Neural cell (in vitro differentiated cells): ENCODE measurements around the gene CASTOR2. TPM values are rescaled to one million over a fixed set of nuclear protein-coding genes. Genes with fewer than 3 reads are reported as not detected.

Source experiments
- H2AFZ ChIP-seq: fragments of 200-600, 300-800 bp; sonication (generic), shearing (Covaris generic); 2 replicates; pipeline ENCODE4 v1.6.0; 2014; ENCODE audit warnings: low read depth, mild to moderate bottlenecking, antibody characterized with exemption, low read length, moderate library complexity
- H3F3A ChIP-seq: fragments of 200-600 bp; shearing (Covaris generic); 2 replicates; pipeline ENCODE4 v1.6.1; 2016; ENCODE audit warnings: mild to moderate bottlenecking, moderate library complexity, mixed read lengths, antibody characterized with exemption, low read length; ENCODE audit not compliant: insufficient read depth, poor library complexity, severe bottlenecking
- H3K27ac ChIP-seq: fragments of 200-600, 300-800 bp; sonication (generic), shearing (Covaris generic); 2 replicates; pipeline ENCODE4 v1.5.1; 2014; ENCODE audit warnings: mild to moderate bottlenecking, low read length, moderate library complexity
- H3K27me3 ChIP-seq: fragments of 300-800, 200-600 bp; sonication (generic), shearing (Covaris generic); 2 replicates; pipeline ENCODE4 v1.6.0; 2014; ENCODE audit warnings: mild to moderate bottlenecking, low read depth, low read length, moderate library complexity; ENCODE audit not compliant: insufficient read depth
- H3K36me3 ChIP-seq: fragments of 300-800, 200-600 bp; sonication (generic), shearing (Covaris generic); 2 replicates; pipeline ENCODE4 v1.5.1; 2014; ENCODE audit warnings: mild to moderate bottlenecking, antibody characterized with exemption, low read length, moderate library complexity; ENCODE audit not compliant: insufficient read depth
- H3K4me2 ChIP-seq: fragments of 300-800, 200-600 bp; sonication (generic), shearing (Covaris generic); 2 replicates; pipeline ENCODE4 v1.6.0; 2014; ENCODE audit warnings: mild to moderate bottlenecking, low read length
- H3K4me3 ChIP-seq: fragments of 300-800, 200-600 bp; sonication (generic), shearing (Covaris generic); 2 replicates; pipeline ENCODE4 v1.5.1; 2014; ENCODE audit warnings: mild to moderate bottlenecking, low read length, moderate library complexity
- H3K79me2 ChIP-seq: fragments of 200-600 bp; shearing (Covaris generic); replicated peaks from 2 replicates; pipeline ENCODE4 v1.6.0; 2014; ENCODE audit warnings: mild to moderate bottlenecking, low read length, moderate library complexity; ENCODE audit not compliant: insufficient read depth
- H3K9ac ChIP-seq: fragments of 300-800, 200-600 bp; sonication (generic), shearing (Covaris generic); 2 replicates; pipeline ENCODE4 v1.6.1; 2016; ENCODE audit warnings: mild to moderate bottlenecking, low read length, mixed read lengths
- H3K9me2 ChIP-seq: fragments of 200-600 bp; shearing (Covaris generic); 2 replicates; pipeline ENCODE4 v1.6.1; 2016; ENCODE audit warnings: mild to moderate bottlenecking, low read length, mixed read lengths; ENCODE audit not compliant: insufficient read depth
- H3K9me3 ChIP-seq: fragments of 200-600, 300-800 bp; sonication (generic), shearing (Covaris generic); 2 replicates; pipeline ENCODE4 v1.6.1; 2016; ENCODE audit warnings: mild to moderate bottlenecking, mixed run types, low read length, moderate library complexity, mixed read lengths
- H4K20me1 ChIP-seq: fragments of 200-600 bp; shearing (Covaris generic); 2 replicates; pipeline ENCODE4 v1.6.1; 2016; ENCODE audit warnings: mild to moderate bottlenecking, mixed run types; ENCODE audit not compliant: insufficient read depth
- CTCF ChIP-seq: fragments of 450-650 bp; IDR thresholded peaks from 2 replicates; pipeline ENCODE4 v1.5.1; 2014; ENCODE audit warnings: antibody characterized with exemption, mild to moderate bottlenecking, moderate library complexity; ENCODE audit not compliant: poor library complexity, severe bottlenecking
- EP300 ChIP-seq: fragments of 450-650 bp; conservative IDR thresholded peaks from 2 replicates; pipeline ENCODE4 v1.6.1; 2014; ENCODE audit warnings: antibody characterized with exemption, mild to moderate bottlenecking, moderate library complexity; ENCODE audit not compliant: poor library complexity, severe bottlenecking
- EZH2 ChIP-seq: fragments of 200-600, 300-800 bp; shearing (Covaris generic), sonication (generic); IDR thresholded peaks from 2 replicates; pipeline ENCODE4 v1.6.1; 2014; ENCODE audit warnings: antibody characterized with exemption, low read length, borderline replicate concordance, mild to moderate bottlenecking; ENCODE audit not compliant: insufficient read depth, poor library complexity, severe bottlenecking
- MXI1 ChIP-seq: fragments of 450-650 bp; conservative IDR thresholded peaks from 2 replicates; pipeline ENCODE4 v1.6.1; 2014; ENCODE audit warnings: antibody characterized with exemption, mild to moderate bottlenecking; ENCODE audit not compliant: poor library complexity, severe bottlenecking
- POLR2AphosphoS5 ChIP-seq: IDR thresholded peaks from 2 replicates; pipeline ENCODE4 v1.6.1; 2012
- RAD21 ChIP-seq: fragments of 450-650 bp; conservative IDR thresholded peaks from 2 replicates; pipeline ENCODE4 v1.6.1; 2014; ENCODE audit warnings: antibody characterized with exemption, mild to moderate bottlenecking, moderate library complexity
- REST ChIP-seq: IDR thresholded peaks from 2 replicates; pipeline ENCODE4 v1.6.1; 2012; ENCODE audit warnings: borderline replicate concordance
- SMC3 ChIP-seq: fragments of 450-650 bp; conservative IDR thresholded peaks from 2 replicates; pipeline ENCODE4 v1.6.1; 2014; ENCODE audit warnings: antibody characterized with exemption, mild to moderate bottlenecking, moderate library complexity; ENCODE audit not compliant: poor library complexity
- TAF1 ChIP-seq: IDR thresholded peaks from 2 replicates; pipeline ENCODE4 v1.6.1; 2012; ENCODE audit warnings: low read depth
- polyA plus RNA-seq: library from polyadenylated mRNA; depleted of rRNA; stranded (reverse); fragments of >200 nt; gene quantifications from 2 replicates; pipeline ENCODE4 v1.2.3, GENCODE V29; 2014

Gene CASTOR2
- polyA plus RNA-seq, 1 donor from 2014 or later, result 13.7 TPM

DNA sequence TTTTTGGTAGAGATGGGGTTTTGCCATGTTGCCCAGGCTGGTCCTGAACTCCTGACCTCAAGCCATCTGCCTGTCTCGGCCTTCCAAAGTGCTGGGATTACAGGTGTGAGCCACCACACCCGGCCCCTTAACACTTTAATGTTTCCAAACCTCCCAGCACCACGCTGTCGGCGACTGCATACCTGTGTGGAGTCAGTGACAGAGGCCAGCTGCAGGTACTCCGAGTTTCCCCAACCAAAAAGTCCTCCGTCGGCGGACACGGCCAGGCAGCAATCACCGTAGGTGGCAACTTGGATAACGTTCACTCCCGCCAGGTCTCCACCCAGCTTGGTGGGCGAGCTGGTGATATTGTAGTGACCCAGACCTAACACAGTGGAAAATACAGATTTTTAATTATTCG is 93.9 kb downstream of the CASTOR2 start (continued):
- TF ChIP-seq REST (no peak), EP300 (no peak)

GRCh38 chr7:75064291-75064690 is 99.8 kb downstream of the CASTOR2 start:
- H3K27me3 ChIP-seq, result no peaks in the 10 kb centered on the region
- no peak overlapping the region for H2AFZ ChIP-seq
- H3K4me2 ChIP-seq, result no peak overlapping the region
- H3K4me3 ChIP-seq, result no peak overlapping the region
- no peaks in the 10 kb centered on the region for H3K36me3 ChIP-seq
- H3K9me3 ChIP-seq, result no peaks in the 10 kb centered on the region
- no peak overlapping the region for H3K27ac ChIP-seq
- H3K79me2 ChIP-seq, result no peaks in the 10 kb centered on the region
- H4K20me1 ChIP-seq, result no peaks in the 10 kb centered on the region
- TF ChIP-seq POLR2AphosphoS5, result no peak
- no peak for TF ChIP-seq CTCF
- TF ChIP-seq MXI1, result no peak
- TF ChIP-seq EZH2, result no peak
- TF ChIP-seq EP300, result no peak
- no peak for TF ChIP-seq SMC3
- TF ChIP-seq TAF1, result no peak
- no peak for TF ChIP-seq REST
- no peak for TF ChIP-seq RAD21
- H3K9me2 ChIP-seq, result no peaks in the 10 kb centered on the region
- H3F3A ChIP-seq, result no peaks in the 10 kb centered on the region
- H3K9ac ChIP-seq, result no peak overlapping the region
